Fibroblast of the aortic adventitia (primary cell): Measurements from ENCODE around the gene ZNFX1. TPM values are rescaled to one million over a fixed set of nuclear protein-coding genes. Genes with fewer than 3 reads are reported as not detected.

Experiments
- DNase-seq: peaks from one replicate; pipeline ENCODE4 v3.0.0-alpha.2; 2010; ENCODE audit warnings: low read depth
- H3K4me3 ChIP-seq: 2 replicates; pipeline ENCODE4 v1.5.1; 2011; ENCODE audit warnings: low read depth, mild to moderate bottlenecking, control low read depth, low read length, moderate library complexity
- CTCF ChIP-seq: IDR thresholded peaks from 2 replicates; pipeline ENCODE4 v1.5.1; 2011; ENCODE audit warnings: mild to moderate bottlenecking, low read length, control low read depth, inconsistent platforms; ENCODE audit not compliant: insufficient read depth
- total RNA-seq: library from RNA; depleted of rRNA; stranded (reverse); fragments of >200 nt; gene quantifications from 2 replicates; pipeline ENCODE4 v1.2.3, GENCODE V29; 2012; ENCODE audit warnings: low replicate concordance

The ZNFX1 gene
- total RNA-seq, 1 donor, result 54.5 TPM

DNA sequence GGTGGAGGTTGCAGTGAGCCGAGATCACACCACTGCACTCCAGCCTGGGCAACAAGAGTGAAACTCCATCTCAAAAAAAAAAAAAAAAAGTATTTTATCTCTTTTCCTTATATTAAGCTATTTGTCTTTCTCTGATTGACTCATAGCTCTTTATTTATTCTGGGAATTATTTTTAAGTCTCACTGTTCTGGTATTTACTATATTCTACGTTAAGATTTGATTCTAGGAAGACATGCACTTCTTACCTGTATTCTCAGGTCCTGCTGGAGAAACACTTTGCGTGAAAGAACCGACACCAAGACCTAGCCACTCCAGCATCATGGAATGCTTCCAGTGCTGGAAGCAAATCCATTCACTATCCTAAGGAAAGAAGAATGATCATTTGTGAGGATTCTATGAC lies 17.6 kb downstream of the ZNFX1 start:
- no peak for TF ChIP-seq CTCF
- no peak for DNase-seq
- no peak overlapping the region for H3K4me3 ChIP-seq

GRCh38 chr20:49259799-49260198 lies 18.1 kb downstream of the ZNFX1 start:
- no peak for TF ChIP-seq CTCF
- no peak for DNase-seq
- H3K4me3 ChIP-seq, result no peak overlapping the region

DNA sequence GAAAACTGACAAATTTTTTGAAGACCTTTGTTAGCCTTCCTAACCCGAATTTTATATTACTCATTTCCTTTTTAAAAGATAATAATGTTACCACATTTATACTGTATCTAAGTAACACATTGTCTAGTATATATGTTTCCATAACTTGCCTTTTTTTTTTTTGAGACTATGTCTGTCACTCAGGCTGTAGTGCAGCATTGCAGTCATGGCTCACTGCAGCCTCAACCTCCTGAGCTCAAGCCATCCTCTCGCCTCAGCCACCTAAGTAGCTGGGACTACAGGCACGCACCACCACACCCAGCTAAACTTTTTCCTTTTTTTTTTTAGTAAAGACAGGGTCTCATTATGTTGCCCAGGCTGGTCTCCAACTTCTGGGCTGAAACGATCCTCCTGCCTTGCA lies 18.6 kb downstream of the ZNFX1 start:
- no peak for DNase-seq
- H3K4me3 ChIP-seq, result no peak overlapping the region
- TF ChIP-seq CTCF, result no peak

DNA sequence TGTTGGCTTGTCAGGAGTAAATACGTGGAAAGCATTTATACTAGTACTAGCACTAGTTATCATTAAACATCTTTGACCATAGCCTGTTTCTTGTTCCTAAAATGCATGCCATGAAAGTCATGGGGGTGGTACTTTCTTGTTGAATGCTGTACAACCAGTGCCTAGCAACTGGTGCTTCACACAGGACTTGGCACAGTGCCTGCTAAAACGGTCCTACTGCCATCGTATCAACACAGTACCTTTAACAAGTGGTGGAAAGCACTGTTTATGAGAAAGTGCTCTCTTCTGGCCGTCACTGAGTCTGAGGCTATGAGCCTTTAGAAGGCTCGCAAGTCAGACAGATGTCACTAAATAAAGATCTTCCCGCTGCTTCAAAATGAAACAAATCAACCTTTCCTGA lies 21.6 kb downstream of the ZNFX1 start:
- TF ChIP-seq CTCF, result no peak
- H3K4me3 ChIP-seq, result no peak overlapping the region
- DNase-seq, result no peak

DNA sequence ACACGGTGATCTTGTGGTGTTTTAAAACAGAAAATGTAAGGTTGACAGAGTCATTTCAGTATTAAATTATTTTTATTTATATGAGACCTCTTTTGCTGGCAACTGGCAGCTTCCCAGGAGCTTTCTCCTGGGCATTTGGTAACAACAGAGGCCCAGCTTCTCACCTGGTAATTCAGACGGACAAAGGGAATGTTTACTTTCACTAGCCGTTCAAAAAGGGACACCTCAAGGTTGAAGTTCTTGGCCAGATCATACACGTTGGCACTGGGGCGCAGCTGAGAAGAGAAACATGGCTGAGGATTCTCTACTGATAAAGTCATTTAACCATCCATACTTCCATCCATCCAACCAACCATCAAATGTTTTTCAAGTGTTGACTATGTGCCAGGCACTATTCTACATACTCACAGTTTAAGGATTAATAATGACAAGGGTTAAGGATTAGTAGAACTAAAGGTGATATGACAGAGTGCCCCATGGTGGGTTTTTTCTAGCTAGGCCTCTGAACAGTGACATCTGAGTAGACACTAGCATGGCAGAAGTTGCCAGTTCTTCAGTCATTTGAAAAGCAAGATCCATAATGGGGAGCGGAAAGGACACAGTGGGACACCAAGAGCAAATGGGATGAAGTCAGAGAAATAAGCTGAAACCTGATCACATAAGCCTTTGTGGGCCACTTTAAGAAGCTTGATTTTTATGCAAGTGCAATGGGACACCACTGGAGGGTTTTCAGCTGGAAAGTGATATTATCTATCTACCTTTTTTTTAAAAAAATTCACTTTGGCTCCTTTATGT lies 25.1 kb downstream of the ZNFX1 start:
- TF ChIP-seq CTCF, result no peak
- no peak overlapping the region for H3K4me3 ChIP-seq
- DNase-seq, result no peak

GRCh38 chr20:49248879-49249665 lies 28.8 kb downstream of the ZNFX1 start:
- H3K4me3 ChIP-seq, result no peak overlapping the region
- no peak for TF ChIP-seq CTCF
- no peak for DNase-seq
